ENCODE measurements around the gene CADM2.
A peak's percentile ranks its signal among the peaks of the same experiment; 100 is the strongest.

Gene CADM2

DNA sequence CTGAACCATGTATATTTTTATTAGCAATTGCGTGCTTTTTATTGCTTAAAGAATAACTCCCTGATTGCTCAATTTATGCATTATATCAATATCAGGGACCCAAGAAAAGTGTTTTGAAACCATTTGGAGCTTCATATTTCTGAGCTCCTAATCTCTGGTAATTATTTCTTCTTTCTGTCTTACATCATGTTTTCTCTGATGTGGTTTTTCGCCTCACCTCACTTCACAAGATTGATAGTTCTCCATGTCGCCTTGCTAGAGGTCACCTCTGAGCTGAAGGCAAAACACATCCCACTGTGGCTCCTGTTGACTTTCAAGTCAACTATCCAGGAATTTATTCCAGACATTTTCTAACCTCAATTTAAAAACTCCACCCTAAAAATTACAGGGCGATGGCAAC is 837.4 kb downstream of the CADM2 start:
- TF ChIP-seq, protein P1, sequence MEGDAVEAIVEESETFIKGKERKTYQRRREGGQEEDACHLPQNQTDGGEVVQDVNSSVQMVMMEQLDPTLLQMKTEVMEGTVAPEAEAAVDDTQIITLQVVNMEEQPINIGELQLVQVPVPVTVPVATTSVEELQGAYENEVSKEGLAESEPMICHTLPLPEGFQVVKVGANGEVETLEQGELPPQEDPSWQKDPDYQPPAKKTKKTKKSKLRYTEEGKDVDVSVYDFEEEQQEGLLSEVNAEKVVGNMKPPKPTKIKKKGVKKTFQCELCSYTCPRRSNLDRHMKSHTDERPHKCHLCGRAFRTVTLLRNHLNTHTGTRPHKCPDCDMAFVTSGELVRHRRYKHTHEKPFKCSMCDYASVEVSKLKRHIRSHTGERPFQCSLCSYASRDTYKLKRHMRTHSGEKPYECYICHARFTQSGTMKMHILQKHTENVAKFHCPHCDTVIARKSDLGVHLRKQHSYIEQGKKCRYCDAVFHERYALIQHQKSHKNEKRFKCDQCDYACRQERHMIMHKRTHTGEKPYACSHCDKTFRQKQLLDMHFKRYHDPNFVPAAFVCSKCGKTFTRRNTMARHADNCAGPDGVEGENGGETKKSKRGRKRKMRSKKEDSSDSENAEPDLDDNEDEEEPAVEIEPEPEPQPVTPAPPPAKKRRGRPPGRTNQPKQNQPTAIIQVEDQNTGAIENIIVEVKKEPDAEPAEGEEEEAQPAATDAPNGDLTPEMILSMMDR (IDR thresholded peaks at IDR 0.05; ENCODE audit: insufficient read depth, missing control alignments), result no peak
- FAIRE-seq, result no peak

GRCh38 chr3:85800676-85801075 is 841.9 kb downstream of the CADM2 start:
- TF ChIP-seq, protein P1 (IDR thresholded peaks at IDR 0.05; ENCODE audit: insufficient read depth, missing control alignments), result no peak
- no peak for FAIRE-seq
- DNase-seq (ENCODE audit: insufficient read length, low spot score), result no peak

More for the DNA sequence above, 837.4 kb downstream of the CADM2 start:
- DNase-seq (ENCODE audit: insufficient read length, low spot score), result no peak

DNA sequence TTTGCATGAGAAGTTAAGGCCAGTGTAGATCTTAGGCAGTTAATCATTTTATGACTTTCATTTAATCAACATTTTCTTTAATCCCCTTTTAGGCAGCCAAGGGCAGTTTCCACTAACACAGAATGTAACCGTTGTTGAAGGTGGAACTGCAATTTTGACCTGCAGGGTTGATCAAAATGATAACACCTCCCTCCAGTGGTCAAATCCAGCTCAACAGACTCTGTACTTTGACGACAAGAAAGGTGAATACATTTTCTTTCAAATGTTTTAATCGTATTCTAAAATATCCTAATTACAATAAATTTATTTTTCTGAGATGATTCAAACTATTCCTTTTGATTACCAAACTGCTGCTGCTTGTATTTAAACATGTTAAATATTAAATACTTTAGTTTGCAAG is 843.2 kb downstream of the CADM2 start:
- DNase-seq (ENCODE audit: insufficient read length, low spot score) (no peak), FAIRE-seq (peak; percentile 68)
- TF ChIP-seq, protein P1 (IDR thresholded peaks at IDR 0.05; ENCODE audit: insufficient read depth, missing control alignments), result peak; percentile 44

- no peak for DNase-seq (ENCODE audit: insufficient read length, low spot score)
- no peak for FAIRE-seq
These were observed 850.0 kb downstream of the CADM2 start for GRCh38 chr3:85808755-85809154.

DNA sequence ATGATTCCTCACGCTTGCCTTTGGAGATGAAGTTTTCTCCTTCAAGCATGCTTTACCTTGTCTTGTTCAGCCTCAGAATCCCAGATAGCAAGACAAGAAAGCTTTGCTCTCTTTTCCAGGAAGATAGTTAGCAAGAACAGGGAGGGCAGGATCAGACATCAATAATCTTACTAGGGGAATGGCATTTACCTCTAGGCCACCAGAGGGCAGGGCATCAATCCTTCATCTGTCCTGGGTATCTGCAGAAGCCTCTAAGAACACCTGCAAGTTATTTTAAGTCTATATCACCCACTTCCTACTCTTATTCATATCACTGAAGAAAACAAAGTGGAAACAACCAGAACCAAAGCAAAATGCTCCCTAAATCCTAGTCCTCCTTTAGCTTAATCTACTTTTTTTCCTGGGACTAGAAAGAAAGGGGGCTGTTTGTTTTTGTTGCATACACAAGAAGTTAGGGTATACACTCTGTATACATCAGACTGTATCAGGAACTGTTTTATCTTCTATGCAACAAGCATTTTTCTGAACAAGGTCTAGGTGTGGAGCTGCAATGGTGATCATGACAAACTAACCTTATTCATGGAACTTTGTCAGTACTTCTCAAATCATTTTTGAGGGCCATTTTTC is 862.5 kb downstream of the CADM2 start:
- TF ChIP-seq, protein P1 (IDR thresholded peaks at IDR 0.05; ENCODE audit: insufficient read depth, missing control alignments), result peak; percentile 58
- DNase-seq (ENCODE audit: insufficient read length, low spot score) (no peak), FAIRE-seq (no peak)

More at GRCh38 chr3:85808755-85809154, 850.0 kb downstream of the CADM2 start:
- TF ChIP-seq, protein P1 (IDR thresholded peaks at IDR 0.05; ENCODE audit: insufficient read depth, missing control alignments), result no peak

- DNase-seq (ENCODE audit: insufficient read length, low spot score) (no peak), FAIRE-seq (no peak)
These were observed 877.2 kb downstream of the CADM2 start for GRCh38 chr3:85835857-85836440.

More at GRCh38 chr3:85835857-85836440, 877.2 kb downstream of the CADM2 start:
- TF ChIP-seq, protein P1 (IDR thresholded peaks at IDR 0.05; ENCODE audit: insufficient read depth, missing control alignments), result no peak
